Measurements from ENCODE around the gene CDH23. TPM values are rescaled to one million over a fixed set of nuclear protein-coding genes. Genes with fewer than 3 reads are reported as not detected.

The CDH23 gene
- polyA plus RNA-seq, 1 experiment, result 0.01 TPM

GRCh38 chr10:71610651-71611050, 213.9 kb downstream of the CDH23 start:
- ChIA-PET POLR2A (no interaction called here), CTCF (interaction anchor here (1.0 to 3.6 kb wide), 3 partner anchors 227 to 296 kb away, joined by 5 to 23 read pairs (median 6); partner anchors contain the start of gene SLC29A3)
- H3K27me3 ChIP-seq (ENCODE audit: control insufficient read depth, insufficient read depth, low read length), result peaks cover 39% of the 10 kb centered on the region
- no peak overlapping the region for H3K4me3 ChIP-seq (ENCODE audit: low read depth, low read length)
- H3K9me3 ChIP-seq (ENCODE audit: control insufficient read depth, insufficient read depth, low read length), result no peaks in the 10 kb centered on the region
- TF ChIP-seq CTCF (IDR thresholded peaks at IDR 0.05; ENCODE audit: low read depth, low read length), result no peak
- DNase-seq (ENCODE audit: low read depth, low spot score), result no peak
- H3K27ac ChIP-seq (ENCODE audit: low read depth, low read length), result no peak overlapping the region

GRCh38 chr10:71611131-71611530, 214.4 kb downstream of the CDH23 start:
- POLR2A ChIA-PET, result no interaction called here
- Histone ChIP-seq H3K27me3 (ENCODE audit: control insufficient read depth, insufficient read depth, low read length) (peaks cover 38% of the 10 kb centered on the region), H3K4me3 (ENCODE audit: low read depth, low read length) (no peak overlapping the region), H3K9me3 (ENCODE audit: control insufficient read depth, insufficient read depth, low read length) (no peaks in the 10 kb centered on the region), H3K27ac (ENCODE audit: low read depth, low read length) (no peak overlapping the region)
- CTCF ChIA-PET, result interaction anchor here (1.1 to 3.6 kb wide), 2 partner anchors 292 to 297 kb away, joined by 6 to 23 read pairs; partner anchors contain the start of gene SLC29A3
- DNase-seq (ENCODE audit: low read depth, low spot score), result no peak
- no peak for TF ChIP-seq CTCF (IDR thresholded peaks at IDR 0.05; ENCODE audit: low read depth, low read length)

- no peak overlapping the region for H3K4me3 ChIP-seq (ENCODE audit: low read depth, low read length)
- H3K27me3 ChIP-seq (ENCODE audit: control insufficient read depth, insufficient read depth, low read length), result peaks cover 34% of the 10 kb centered on the region
- no peak for TF ChIP-seq CTCF (IDR thresholded peaks at IDR 0.05; ENCODE audit: low read depth, low read length)
- H3K27ac ChIP-seq (ENCODE audit: low read depth, low read length), result no peak overlapping the region
- no peak for DNase-seq (ENCODE audit: low read depth, low spot score)
- ChIA-PET POLR2A (no interaction called here), CTCF (interaction anchor here (0.7 to 1.1 kb wide), 2 partner anchors 293 to 308 kb away, joined by 5 to 6 read pairs; partner anchors contain the start of gene SLC29A3)
- H3K9me3 ChIP-seq (ENCODE audit: control insufficient read depth, insufficient read depth, low read length), result no peaks in the 10 kb centered on the region
Observed at GRCh38 chr10:71611709-71612422, 215.1 kb downstream of the CDH23 start.

GRCh38 chr10:71613261-71613777, 216.6 kb downstream of the CDH23 start:
- no peak for DNase-seq (ENCODE audit: low read depth, low spot score)
- no peak overlapping the region for H3K27ac ChIP-seq (ENCODE audit: low read depth, low read length)
- H3K4me3 ChIP-seq (ENCODE audit: low read depth, low read length), result no peak overlapping the region
- peaks cover 38% of the 10 kb centered on the region for H3K27me3 ChIP-seq (ENCODE audit: control insufficient read depth, insufficient read depth, low read length)
- no peak for TF ChIP-seq CTCF (IDR thresholded peaks at IDR 0.05; ENCODE audit: low read depth, low read length)
- H3K9me3 ChIP-seq (ENCODE audit: control insufficient read depth, insufficient read depth, low read length), result no peaks in the 10 kb centered on the region
- ChIA-PET POLR2A (no interaction called here), CTCF (no interaction called here)

- DNase-seq (ENCODE audit: low read depth, low spot score), result no peak
- POLR2A ChIA-PET, result no interaction called here
- H3K4me3 ChIP-seq (ENCODE audit: low read depth, low read length), result no peak overlapping the region
- H3K9me3 ChIP-seq (ENCODE audit: control insufficient read depth, insufficient read depth, low read length), result no peaks in the 10 kb centered on the region
- no peak overlapping the region for H3K27ac ChIP-seq (ENCODE audit: low read depth, low read length)
- H3K27me3 ChIP-seq (ENCODE audit: control insufficient read depth, insufficient read depth, low read length), result peaks cover 41% of the 10 kb centered on the region
- CTCF ChIA-PET, result no interaction called here
- TF ChIP-seq CTCF (IDR thresholded peaks at IDR 0.05; ENCODE audit: low read depth, low read length), result no peak
Observed at GRCh38 chr10:71613877-71614276, 217.2 kb downstream of the CDH23 start.
